Bronchial epithelial cell (primary cell): ENCODE results near the gene PTX3. TPM values are rescaled to one million over a fixed set of nuclear protein-coding genes. Genes with fewer than 3 reads are reported as not detected.

Source experiments
- DNase-seq: peaks from one replicate; pipeline ENCODE4 v3.0.0-alpha.2; 2010; ENCODE audit warnings: low read depth
- FAIRE-seq: peaks from 2 replicates; lab custom pipeline; 2011; peaks lifted over from hg19 to GRCh38; lab: Jason Lieb, UNC
- H3K27me3 ChIP-seq: 2 replicates; pipeline ENCODE4 v1.5.1; 2011; ENCODE audit warnings: low read length; ENCODE audit not compliant: control insufficient read depth, insufficient read depth
- H3K36me3 ChIP-seq: 2 replicates; pipeline ENCODE4 v1.5.1; 2011; ENCODE audit warnings: low read length; ENCODE audit not compliant: control insufficient read depth, insufficient read depth
- H3K4me3 ChIP-seq: 2 replicates; pipeline ENCODE4 v1.5.1; 2011; ENCODE audit warnings: mild to moderate bottlenecking, low read depth, low read length, control low read depth
- total RNA-seq: library from RNA; depleted of rRNA; stranded (reverse); fragments of >200 nt; gene quantifications from 2 replicates; pipeline ENCODE4 v1.2.1, GENCODE V29; 2014
- TF ChIP-seq, protein P1 (sequence below): IDR thresholded peaks from 2 replicates; pipeline ENCODE4 v1.5.1; 2011; ENCODE audit warnings: mild to moderate bottlenecking, moderate library complexity, low read length, control low read depth, inconsistent platforms; ENCODE audit not compliant: insufficient read depth, severe bottlenecking

PTX3 gene
- total RNA-seq, 1 donor from 2014 or later, result 4.2 TPM

DNA sequence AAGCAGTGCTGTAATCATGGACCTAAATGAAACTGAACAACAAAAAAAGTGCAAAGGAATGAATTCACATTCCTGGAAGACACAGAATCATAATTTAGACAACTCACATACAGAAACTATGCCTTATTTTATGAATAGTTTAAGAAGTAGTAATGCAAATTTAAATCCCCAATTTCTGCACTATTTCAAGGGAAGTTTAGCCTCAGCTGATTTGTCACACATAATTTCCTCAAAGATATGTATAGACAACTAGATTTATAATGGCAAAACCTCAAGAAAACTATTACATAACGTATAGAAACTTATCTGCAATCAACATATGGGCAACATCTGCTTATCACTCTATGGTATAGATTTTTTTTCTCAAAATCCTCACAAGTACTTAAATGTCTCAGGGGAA lies 7.8 kb upstream of the PTX3 start:
- H3K36me3 ChIP-seq, result no peaks in the 10 kb centered on the region
- H3K4me3 ChIP-seq, result no peak overlapping the region
- no peak for FAIRE-seq
- DNase-seq, result no peak
- no peaks in the 10 kb centered on the region for H3K27me3 ChIP-seq
- TF ChIP-seq, protein P1, sequence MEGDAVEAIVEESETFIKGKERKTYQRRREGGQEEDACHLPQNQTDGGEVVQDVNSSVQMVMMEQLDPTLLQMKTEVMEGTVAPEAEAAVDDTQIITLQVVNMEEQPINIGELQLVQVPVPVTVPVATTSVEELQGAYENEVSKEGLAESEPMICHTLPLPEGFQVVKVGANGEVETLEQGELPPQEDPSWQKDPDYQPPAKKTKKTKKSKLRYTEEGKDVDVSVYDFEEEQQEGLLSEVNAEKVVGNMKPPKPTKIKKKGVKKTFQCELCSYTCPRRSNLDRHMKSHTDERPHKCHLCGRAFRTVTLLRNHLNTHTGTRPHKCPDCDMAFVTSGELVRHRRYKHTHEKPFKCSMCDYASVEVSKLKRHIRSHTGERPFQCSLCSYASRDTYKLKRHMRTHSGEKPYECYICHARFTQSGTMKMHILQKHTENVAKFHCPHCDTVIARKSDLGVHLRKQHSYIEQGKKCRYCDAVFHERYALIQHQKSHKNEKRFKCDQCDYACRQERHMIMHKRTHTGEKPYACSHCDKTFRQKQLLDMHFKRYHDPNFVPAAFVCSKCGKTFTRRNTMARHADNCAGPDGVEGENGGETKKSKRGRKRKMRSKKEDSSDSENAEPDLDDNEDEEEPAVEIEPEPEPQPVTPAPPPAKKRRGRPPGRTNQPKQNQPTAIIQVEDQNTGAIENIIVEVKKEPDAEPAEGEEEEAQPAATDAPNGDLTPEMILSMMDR, result no peak

DNA sequence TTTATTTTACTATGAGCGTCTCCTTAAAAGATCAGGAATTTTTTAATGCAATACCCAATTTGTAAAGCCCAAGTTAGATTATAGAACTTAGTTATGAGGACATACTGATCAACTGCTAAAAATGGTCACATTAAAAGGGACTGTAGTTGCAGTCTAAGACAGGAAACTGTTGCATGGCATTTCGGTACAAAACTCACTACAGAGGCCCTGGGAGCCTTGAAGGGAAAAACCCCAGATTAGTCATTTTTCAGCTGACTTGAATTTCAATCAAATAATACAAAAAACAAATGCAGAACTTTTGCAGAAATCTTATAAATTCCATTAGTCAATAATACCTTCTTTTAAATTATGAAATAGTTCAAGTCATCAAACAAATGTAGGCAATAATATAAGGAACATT lies 6.9 kb upstream of the PTX3 start:
- DNase-seq, result no peak
- TF ChIP-seq, protein P1, result no peak
- no peak overlapping the region for H3K4me3 ChIP-seq
- H3K27me3 ChIP-seq, result no peaks in the 10 kb centered on the region
- H3K36me3 ChIP-seq, result no peaks in the 10 kb centered on the region
- FAIRE-seq, result no peak

DNA sequence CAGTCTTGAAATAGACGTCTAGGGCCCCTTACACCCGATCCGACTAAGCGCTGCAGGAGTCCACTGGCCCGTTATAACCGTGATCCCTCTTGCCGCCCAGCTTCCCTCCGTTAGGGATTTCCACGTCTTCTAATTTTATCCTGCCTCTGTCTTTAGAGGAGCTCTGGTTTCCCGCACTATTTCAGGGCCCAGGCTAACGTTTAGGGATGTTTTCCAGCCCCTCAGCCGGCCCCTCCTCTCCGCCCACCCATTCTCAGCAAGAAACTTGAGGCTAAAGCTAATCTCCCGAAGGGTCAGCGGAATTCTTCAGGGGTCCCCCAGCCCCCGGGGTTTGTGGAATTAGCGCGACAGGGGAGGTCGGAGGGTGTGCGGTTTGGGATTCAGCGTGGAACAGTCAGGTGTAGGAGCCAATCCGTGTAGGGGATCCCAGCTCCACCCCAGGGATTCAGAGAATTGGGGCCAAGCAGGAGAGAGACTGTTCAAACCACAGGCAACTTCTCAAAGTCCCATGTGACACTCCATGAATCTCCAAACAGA lies 1.6 kb downstream of the PTX3 start:
- no peak for FAIRE-seq
- TF ChIP-seq, protein P1, result no peak
- Histone ChIP-seq H3K27me3 (peaks cover 3% of the 10 kb centered on the region), H3K4me3 (peak overlapping the region; percentile 37), H3K36me3 (no peaks in the 10 kb centered on the region)
- DNase-seq, result no peak

DNA sequence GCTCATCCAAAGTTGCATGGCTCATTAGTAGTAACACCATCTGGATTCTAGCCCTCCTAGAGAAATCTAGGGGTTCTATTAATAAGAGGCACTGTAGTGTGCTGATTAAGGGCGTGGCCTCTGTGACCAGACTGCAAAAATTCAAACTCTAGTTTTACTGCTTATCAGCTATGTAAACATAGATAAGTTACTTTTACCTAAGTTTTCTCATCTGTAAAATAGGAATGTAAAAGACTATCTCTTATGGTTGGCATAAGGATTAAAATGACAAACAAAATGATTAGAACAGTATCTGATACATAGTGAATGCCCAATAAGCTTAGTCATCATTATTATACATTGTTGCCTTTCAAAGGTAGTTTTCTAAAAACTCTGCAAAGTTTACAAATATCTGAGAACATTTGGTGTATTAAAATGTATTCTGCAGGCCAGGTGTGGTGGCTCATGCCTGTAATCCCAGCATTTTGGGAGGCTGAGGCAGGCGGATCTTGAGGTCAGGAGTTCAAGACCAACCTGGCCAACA lies 4.5 kb downstream of the PTX3 start:
- peaks cover 3% of the 10 kb centered on the region for H3K27me3 ChIP-seq
- H3K36me3 ChIP-seq, result no peaks in the 10 kb centered on the region
- FAIRE-seq (no peak), DNase-seq (no peak)
- no peak overlapping the region for H3K4me3 ChIP-seq
- TF ChIP-seq, protein P1, result no peak

DNA sequence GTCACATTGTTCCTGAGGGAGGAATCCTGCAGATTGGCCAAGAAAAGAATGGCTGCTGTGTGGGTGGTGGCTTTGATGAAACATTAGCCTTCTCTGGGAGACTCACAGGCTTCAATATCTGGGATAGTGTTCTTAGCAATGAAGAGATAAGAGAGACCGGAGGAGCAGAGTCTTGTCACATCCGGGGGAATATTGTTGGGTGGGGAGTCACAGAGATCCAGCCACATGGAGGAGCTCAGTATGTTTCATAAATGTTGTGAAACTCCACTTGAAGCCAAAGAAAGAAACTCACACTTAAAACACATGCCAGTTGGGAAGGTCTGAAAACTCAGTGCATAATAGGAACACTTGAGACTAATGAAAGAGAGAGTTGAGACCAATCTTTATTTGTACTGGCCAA lies 6.1 kb downstream of the PTX3 start:
- H3K27me3 ChIP-seq, result peaks cover 3% of the 10 kb centered on the region
- FAIRE-seq (no peak), DNase-seq (no peak)
- no peaks in the 10 kb centered on the region for H3K36me3 ChIP-seq
- H3K4me3 ChIP-seq, result no peak overlapping the region
- TF ChIP-seq, protein P1, result no peak
